ENCODE measurements around the gene UBXN11.
A peak's percentile ranks its signal among the peaks of the same experiment; 100 is the strongest.
"Not testable (repeated sequence)": the region's sequence is repeated elsewhere in the genome, so short reads cannot be mapped to it uniquely, and the experiment has no call there.

Gene UBXN11

DNA sequence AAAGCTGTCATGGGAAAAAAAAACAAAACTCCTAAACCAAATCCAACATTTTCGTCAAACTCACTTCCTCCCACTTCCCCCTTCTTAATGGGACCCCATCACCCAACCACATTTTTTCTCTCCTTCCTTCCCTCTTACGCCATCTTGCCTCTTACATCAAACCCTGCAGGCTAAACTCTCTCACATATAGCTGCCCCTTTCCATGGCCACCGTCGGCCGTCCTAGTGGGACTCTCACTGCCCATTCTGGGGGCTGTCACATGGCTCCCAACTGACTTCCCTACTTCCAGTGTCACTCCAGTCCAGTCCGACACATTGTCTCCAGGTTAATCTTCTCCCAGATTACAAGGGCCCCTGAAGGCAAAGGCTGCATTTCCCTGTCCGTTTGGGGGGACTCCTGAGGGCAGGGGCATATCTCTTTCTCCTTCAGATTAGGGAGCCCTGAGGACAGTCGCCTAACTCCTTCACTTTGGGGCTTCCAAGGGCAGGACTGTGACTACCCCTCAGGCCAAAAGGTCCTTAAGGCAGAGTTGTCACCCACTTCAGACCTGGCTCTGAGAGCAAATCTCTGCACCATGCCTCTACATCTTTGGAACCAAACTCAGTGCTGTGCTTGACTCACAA, 658 bp downstream of the UBXN11 start:
- ATAC-seq, result no peak

- ATAC-seq, result no peak
Observed at GRCh38 chr1:26302733-26303405, 3.6 kb downstream of the UBXN11 start.

DNA sequence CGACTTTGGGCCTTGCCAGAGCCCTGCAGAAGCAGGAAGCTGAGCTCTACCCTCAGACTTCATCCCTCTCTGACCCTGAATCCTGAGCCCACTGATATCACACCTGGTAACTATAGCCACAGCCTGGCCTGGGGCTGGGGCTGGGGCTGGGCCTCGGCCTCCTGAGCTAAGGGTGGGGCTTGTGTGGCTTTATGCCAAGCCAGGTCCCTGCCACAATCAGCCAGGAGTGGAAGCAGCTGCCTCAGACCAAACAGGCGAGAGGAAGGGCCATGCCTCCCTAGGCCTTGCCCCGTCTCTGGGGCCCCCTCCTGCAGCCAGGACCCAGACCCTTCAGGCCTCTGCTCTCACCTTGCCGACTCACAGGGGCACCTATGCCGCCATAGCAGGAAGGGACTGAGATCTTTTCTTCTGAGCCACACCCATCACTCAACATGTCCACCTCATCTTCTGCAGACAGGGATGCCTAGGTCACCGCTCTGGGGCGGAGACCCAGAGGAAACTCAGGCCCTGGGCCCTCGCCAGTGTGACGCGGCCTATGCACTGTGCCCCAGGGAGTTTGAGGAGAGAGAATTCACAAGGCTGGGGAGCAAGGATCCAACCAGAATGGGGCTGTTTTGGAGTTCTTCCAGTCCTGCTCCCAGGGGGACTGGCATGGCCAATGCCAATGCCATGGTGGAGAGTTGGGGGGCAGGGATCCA, 5.7 kb downstream of the UBXN11 start:
- no peak for ATAC-seq

GRCh38 chr1:26297791-26298124, 8.7 kb downstream of the UBXN11 start:
- ATAC-seq, result no peak

- no peak for ATAC-seq
Observed at GRCh38 chr1:26297057-26297790, 9.2 kb downstream of the UBXN11 start.

DNA sequence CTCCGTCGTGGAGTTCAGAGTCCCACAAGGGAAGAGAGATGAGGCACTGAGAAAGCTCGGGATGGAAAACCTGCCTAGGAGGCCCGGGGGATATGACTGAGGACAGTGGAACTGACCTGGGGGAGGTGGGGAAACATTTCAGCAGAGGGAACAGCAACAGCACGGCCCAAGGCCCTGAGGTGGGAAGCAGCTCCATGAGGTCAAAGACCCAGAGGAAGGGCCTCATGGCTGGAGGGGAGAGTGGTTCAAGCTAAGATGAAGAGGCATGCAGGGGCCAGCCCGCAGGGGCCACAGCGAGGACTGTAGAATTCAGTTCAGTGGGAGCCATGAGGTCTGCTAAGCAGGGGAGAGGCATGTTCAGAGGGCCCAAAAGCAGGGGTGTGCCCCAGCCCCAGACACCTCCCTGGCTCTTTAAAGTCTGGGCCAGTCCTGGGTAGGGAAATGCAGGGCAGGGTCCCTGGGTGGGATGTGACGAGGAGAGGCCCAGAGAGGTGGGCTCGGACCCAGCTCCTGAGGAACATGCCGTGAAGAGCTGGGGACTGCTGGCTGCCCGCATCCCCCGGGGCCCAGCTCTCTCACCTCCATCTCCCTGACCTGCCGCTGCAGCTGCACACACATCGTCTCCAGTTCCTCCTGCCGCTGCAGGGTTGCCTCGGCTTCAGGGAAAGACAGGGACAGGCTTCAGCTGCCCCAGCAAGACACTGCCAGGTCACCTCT, 9.9 kb downstream of the UBXN11 start:
- no peak for ATAC-seq

DNA sequence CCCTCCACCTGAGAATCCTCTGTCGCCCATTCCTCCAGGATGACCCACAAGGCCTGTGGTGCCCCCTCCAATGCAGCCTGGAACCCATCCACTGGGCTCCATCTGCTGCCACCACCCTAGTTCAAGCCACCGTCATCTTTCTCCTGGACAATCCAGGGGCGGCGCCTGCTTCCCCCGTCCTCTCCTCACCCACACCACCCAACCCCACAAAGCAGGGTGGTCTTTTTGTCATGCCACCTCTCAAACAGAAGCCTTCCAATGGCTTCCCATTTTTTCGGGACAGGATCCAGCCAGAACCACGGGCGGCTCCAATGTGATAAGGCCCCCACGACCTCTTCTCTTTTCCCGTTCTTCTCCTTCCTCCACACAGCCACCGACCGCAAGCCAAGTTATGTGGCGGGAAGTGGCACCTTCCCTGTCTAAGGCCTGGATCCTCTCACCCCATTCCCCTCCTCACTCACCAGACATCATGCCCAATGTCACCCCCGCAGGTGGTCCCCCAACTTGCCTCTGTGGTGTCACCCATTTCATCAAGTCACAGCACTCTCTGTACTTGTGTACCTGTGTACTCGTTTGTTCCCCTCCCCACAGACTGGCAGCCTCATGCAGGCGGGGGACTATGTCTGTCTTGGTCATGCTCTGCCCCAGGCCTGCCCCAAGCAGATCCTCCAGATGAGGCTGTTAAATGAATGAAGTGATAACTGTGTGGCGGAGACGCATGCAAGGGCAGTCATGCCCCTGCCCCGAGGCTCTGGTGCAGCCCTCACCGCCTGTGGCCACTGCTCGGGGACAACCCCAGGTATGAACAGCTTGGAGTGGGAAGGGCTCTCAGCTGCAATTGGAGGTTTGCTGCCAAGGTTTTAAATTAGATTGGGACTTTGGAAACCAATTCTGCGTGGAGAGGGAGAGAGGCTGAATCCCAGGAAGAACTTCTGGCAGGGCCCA, 11.0 kb downstream of the UBXN11 start:
- ATAC-seq, result no peak

GRCh38 chr1:26293911-26294463, 12.4 kb downstream of the UBXN11 start:
- no peak for ATAC-seq

DNA sequence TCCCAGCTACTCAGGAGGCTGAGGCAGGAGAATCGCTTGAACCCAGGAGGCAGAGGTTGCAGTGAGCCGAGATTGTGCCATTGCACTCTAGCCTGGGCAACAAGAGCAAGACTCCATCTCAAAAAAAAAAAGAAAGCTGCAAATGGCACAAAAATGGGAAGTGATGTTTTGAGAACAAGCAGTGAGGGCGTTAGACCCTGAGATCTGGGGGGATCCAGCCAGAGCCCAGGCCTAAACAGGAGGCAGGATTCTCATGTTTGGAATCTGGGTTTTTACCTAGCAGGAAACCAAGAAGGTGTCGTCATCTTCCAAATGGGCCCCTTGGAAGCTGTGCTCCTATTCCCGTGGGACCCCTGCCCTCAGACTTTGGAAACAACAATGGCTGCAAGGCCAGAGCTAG, 13.7 kb downstream of the UBXN11 start:
- ATAC-seq, result not testable (repeated sequence)

GRCh38 chr1:26291939-26292338, 14.5 kb downstream of the UBXN11 start:
- ATAC-seq, result no peak

- ATAC-seq, result no peak
Observed at GRCh38 chr1:26291433-26291832, 15.0 kb downstream of the UBXN11 start.

- ATAC-seq, result no peak
Observed at GRCh38 chr1:26290882-26291261, 15.6 kb downstream of the UBXN11 start.

- peak; percentile 2 to 3 for ATAC-seq
Observed at GRCh38 chr1:26290122-26290881, 16.1 kb downstream of the UBXN11 start.

DNA sequence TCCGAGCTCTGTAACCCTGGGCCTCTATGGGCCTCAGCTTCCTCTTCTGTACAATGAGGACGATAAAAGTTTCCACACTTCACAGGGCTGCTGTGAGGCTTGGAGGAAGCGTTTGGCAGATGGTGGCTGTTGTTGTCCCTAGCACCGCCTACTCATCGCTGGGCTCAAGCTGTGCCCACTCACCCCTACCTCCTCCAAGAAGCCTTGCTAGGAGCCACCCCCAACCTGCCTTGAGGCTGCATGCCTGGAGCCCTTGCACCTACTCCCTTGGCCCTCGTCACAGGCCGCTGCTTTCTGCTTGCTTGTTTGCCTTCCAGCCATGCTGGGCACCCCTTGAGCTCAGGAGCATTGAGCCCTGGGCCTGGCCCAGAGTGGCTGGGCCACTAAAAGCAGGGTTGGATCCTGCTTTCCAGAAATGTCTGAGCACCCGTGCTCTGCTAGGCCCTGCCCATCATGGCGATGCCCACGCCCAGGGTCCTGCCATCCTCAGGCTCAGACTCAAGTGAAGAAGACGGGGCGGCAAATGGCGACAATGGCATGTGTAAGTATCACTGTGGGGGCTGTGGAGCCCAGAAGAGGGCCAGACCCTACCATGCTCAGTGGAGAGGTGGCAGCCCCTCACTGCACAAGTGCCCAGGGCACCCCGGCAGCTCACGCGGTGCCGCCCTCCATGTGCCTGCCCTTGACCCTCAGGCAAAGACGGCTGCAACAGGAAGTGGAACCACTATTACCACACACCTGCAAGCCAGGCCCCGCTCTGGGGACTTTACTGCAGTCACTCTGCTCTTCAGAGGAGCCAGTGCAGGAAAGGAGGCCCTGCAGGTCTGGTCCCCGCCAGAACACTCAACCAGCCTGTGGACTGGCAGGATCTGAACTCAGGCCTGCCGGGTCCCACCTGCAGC, 17.0 kb downstream of the UBXN11 start:
- peak; percentile 1 to 2 for ATAC-seq

GRCh38 chr1:26288311-26288941, 18.0 kb downstream of the UBXN11 start:
- peak; percentile 63 to 68 for ATAC-seq

- ATAC-seq, result no peak
Observed at GRCh38 chr1:26287811-26288210, 18.6 kb downstream of the UBXN11 start.

DNA sequence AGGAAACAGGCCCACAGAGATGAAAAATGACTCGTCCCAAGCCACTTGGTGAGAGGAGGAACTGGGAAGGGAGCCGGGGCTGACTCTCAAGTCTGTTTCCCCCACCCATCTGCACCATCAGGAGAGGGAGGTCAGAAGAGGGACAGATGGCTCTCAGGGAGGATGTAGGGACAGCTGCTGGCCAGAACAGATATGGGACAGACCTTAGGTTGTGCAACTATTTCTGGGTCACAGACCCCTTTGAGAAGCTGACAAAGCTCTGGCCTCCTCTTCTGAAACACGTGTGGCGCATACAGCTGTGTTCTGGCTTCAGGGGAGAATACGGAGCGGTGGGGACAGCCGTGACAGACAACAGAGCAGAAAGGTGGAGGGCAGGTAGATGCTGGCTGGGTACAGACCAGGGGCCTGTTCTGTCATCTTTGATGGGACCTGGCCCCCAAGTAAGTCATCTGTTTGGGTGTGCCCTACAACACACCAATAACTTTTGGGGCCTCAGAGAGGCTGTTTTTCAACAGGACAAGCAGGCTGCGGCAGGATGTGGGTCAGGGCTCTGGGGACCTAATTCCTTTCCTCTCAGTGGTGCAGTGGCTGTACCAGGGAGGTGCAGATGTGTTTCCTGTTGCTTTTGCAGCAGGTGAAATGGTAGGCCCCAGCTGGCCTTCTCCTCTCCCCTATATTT, 19.3 kb downstream of the UBXN11 start:
- peak in 1 of 2 donors; percentile 9 for ATAC-seq

GRCh38 chr1:26286064-26286416, 20.4 kb downstream of the UBXN11 start:
- no peak for ATAC-seq
